HG03469 (cell line): Measurements from ENCODE around the gene GAS6.
"Not testable (repeated sequence)": the region's sequence is repeated elsewhere in the genome, so short reads cannot be mapped to it uniquely, and the experiment has no call there.

ENCODE experiments used
- ATAC-seq: cut with Tn5 transposase; IDR thresholded peaks from one replicate; pipeline ENCODE4 v1.9.1; 2021; ENCODE audit warnings: mild to moderate bottlenecking, moderate library complexity, moderate number of reproducible peaks; ENCODE audit not compliant: unreplicated experiment

Gene GAS6

GRCh38 chr13:113796211-113796963 is 67.5 kb downstream of the GAS6 start:
- no peak for ATAC-seq

GRCh38 chr13:113795362-113795761 is 68.5 kb downstream of the GAS6 start:
- ATAC-seq, result not testable (repeated sequence)

GRCh38 chr13:113794764-113795173 is 69.1 kb downstream of the GAS6 start:
- no peak for ATAC-seq

GRCh38 chr13:113794086-113794485 is 69.8 kb downstream of the GAS6 start:
- no peak for ATAC-seq

- no peak for ATAC-seq
Observed at GRCh38 chr13:113793718-113794085, 70.2 kb downstream of the GAS6 start.

- ATAC-seq, result no peak
Observed at GRCh38 chr13:113792886-113793717, 70.8 kb downstream of the GAS6 start.

GRCh38 chr13:113792236-113792770 is 71.6 kb downstream of the GAS6 start:
- no peak for ATAC-seq

GRCh38 chr13:113791761-113792160 is 72.1 kb downstream of the GAS6 start:
- no peak for ATAC-seq

- no peak for ATAC-seq
Observed at GRCh38 chr13:113791226-113791625, 72.7 kb downstream of the GAS6 start.

- not testable (repeated sequence) for ATAC-seq
Observed at GRCh38 chr13:113789931-113790330, 73.9 kb downstream of the GAS6 start.

- no peak for ATAC-seq
Observed at GRCh38 chr13:113789167-113789566, 74.7 kb downstream of the GAS6 start.

- ATAC-seq, result no peak
Observed at GRCh38 chr13:113788413-113789135, 75.3 kb downstream of the GAS6 start.

GRCh38 chr13:113787694-113788093 is 76.2 kb downstream of the GAS6 start:
- ATAC-seq, result no peak

GRCh38 chr13:113786262-113786841 is 77.5 kb downstream of the GAS6 start:
- no peak for ATAC-seq

- no peak for ATAC-seq
Observed at GRCh38 chr13:113785051-113786010, 78.5 kb downstream of the GAS6 start.

- ATAC-seq, result no peak
Observed at GRCh38 chr13:113784645-113785024, 79.2 kb downstream of the GAS6 start.

- no peak for ATAC-seq
Observed at GRCh38 chr13:113783966-113784644, 79.8 kb downstream of the GAS6 start.

- ATAC-seq, result no peak
Observed at GRCh38 chr13:113783200-113783881, 80.5 kb downstream of the GAS6 start.

- ATAC-seq, result no peak
Observed at GRCh38 chr13:113782472-113782871, 81.4 kb downstream of the GAS6 start.
